ENCODE results near the gene KIF19. TPM values are rescaled to one million over a fixed set of nuclear protein-coding genes. Genes with fewer than 3 reads are reported as not detected.

Gene KIF19
- total RNA-seq, 1 experiment from 2014 or later = not detected

Other genes starting within 250 kb of the KIF19 start
- gene RPL38, start 122.5 kb upstream of the KIF19 start, total RNA-seq (2014; rRNA removed; shearing (Covaris generic)) = 5,758 and 5,854 TPM in 2 replicates
- 45.8 and 53.0 TPM in 2 replicates for gene TTYH2, start 112.7 kb upstream of the KIF19 start, total RNA-seq (2014; rRNA removed; shearing (Covaris generic))
- gene DNAI2, start 52.0 kb upstream of the KIF19 start, total RNA-seq (2014; rRNA removed; shearing (Covaris generic)) = not detected in 2 replicates
- gene BTBD17, start 35.6 kb downstream of the KIF19 start, total RNA-seq (2014; rRNA removed; shearing (Covaris generic)) = not detected in 2 replicates
- not detected in 2 replicates for gene GPR142, start 41.3 kb downstream of the KIF19 start, total RNA-seq (2014; rRNA removed; shearing (Covaris generic))
- gene GPRC5C, start 105.9 kb downstream of the KIF19 start, total RNA-seq (2014; rRNA removed; shearing (Covaris generic)) = not detected in 2 replicates
- gene CD300A, start 140.4 kb downstream of the KIF19 start, total RNA-seq (2014; rRNA removed; shearing (Covaris generic)) = not detected in 2 replicates
- gene CD300LB, start 205.2 kb downstream of the KIF19 start, total RNA-seq (2014; rRNA removed; shearing (Covaris generic)) = not detected in 2 replicates
- not detected in 2 replicates for gene CD300C, start 219.9 kb downstream of the KIF19 start, total RNA-seq (2014; rRNA removed; shearing (Covaris generic))
- gene CD300H, start 241.3 kb downstream of the KIF19 start, total RNA-seq (2014; rRNA removed; shearing (Covaris generic)) = not detected in 2 replicates